ENCODE data around the gene VIPAS39. TPM values are rescaled to one million over a fixed set of nuclear protein-coding genes. Genes with fewer than 3 reads are reported as not detected.

Gene VIPAS39
- total RNA-seq, 1 experiment from 2014 or later: 14.3 TPM

- DNase-seq (ENCODE audit: low read depth in 1 of 2, low spot score in 2 of 2): no peak
- Histone ChIP-seq H3K27me3 (replicated peaks) (no peaks in the 10 kb centered on the region), H3K4me1 (replicated peaks) (no peaks in the 10 kb centered on the region), H3K4me3 (no peak overlapping the region), H3K36me3 (no peaks in the 10 kb centered on the region), H3K9me3 (replicated peaks) (no peaks in the 10 kb centered on the region), H3K27ac (no peak overlapping the region)
Observed at GRCh38 chr14:77485256-77485655, 27.9 kb upstream of the VIPAS39 start.

GRCh38 chr14:77482422-77482821 lies 25.0 kb upstream of the VIPAS39 start:
- Histone ChIP-seq H3K27ac (no peak overlapping the region), H3K4me1 (replicated peaks) (no peaks in the 10 kb centered on the region), H3K27me3 (replicated peaks) (no peaks in the 10 kb centered on the region), H3K36me3 (no peaks in the 10 kb centered on the region), H3K4me3 (no peak overlapping the region), H3K9me3 (replicated peaks) (no peaks in the 10 kb centered on the region)
- DNase-seq (ENCODE audit: low read depth in 1 of 2, low spot score in 2 of 2): no peak

- Histone ChIP-seq H3K4me3 (no peak overlapping the region), H3K27ac (no peak overlapping the region), H3K36me3 (no peaks in the 10 kb centered on the region), H3K27me3 (replicated peaks) (0 out of 2 replicates have a peak, but pooled peaks cover 3% of the 10 kb centered on the region), H3K9me3 (replicated peaks) (no peaks in the 10 kb centered on the region), H3K4me1 (replicated peaks) (no peaks in the 10 kb centered on the region)
- DNase-seq (ENCODE audit: low read depth in 1 of 2, low spot score in 2 of 2): no peak
Observed at GRCh38 chr14:77478796-77479195, 21.4 kb upstream of the VIPAS39 start.

- Histone ChIP-seq H3K9me3 (replicated peaks) (no peaks in the 10 kb centered on the region), H3K4me3 (no peak overlapping the region), H3K27ac (no peak overlapping the region), H3K4me1 (replicated peaks) (no peaks in the 10 kb centered on the region), H3K36me3 (no peaks in the 10 kb centered on the region), H3K27me3 (replicated peaks) (0 out of 2 replicates have a peak, but pooled peaks cover 3% of the 10 kb centered on the region)
- no peak for DNase-seq (ENCODE audit: low read depth in 1 of 2, low spot score in 2 of 2)
Observed at GRCh38 chr14:77478029-77478428, 20.6 kb upstream of the VIPAS39 start.

GRCh38 chr14:77475432-77476115 lies 18.2 kb upstream of the VIPAS39 start:
- Histone ChIP-seq H3K4me1 (replicated peaks) (no peaks in the 10 kb centered on the region), H3K27me3 (replicated peaks) (0 out of 2 replicates have a peak, but pooled peaks cover 6% of the 10 kb centered on the region), H3K36me3 (no peaks in the 10 kb centered on the region), H3K9me3 (replicated peaks) (no peaks in the 10 kb centered on the region), H3K27ac (no peak overlapping the region), H3K4me3 (no peak overlapping the region)
- DNase-seq (ENCODE audit: low read depth in 1 of 2, low spot score in 2 of 2): no peak

- Histone ChIP-seq H3K36me3 (peaks cover 2% of the 10 kb centered on the region; the same call in 1 of the 2 replicates), H3K27ac (no peak overlapping the region), H3K4me1 (replicated peaks) (no peaks in the 10 kb centered on the region), H3K4me3 (no peak overlapping the region), H3K9me3 (replicated peaks) (no peaks in the 10 kb centered on the region), H3K27me3 (replicated peaks) (0 out of 2 replicates have a peak, but pooled peaks cover 6% of the 10 kb centered on the region)
- no peak for DNase-seq (ENCODE audit: low read depth in 1 of 2, low spot score in 2 of 2)
Observed at GRCh38 chr14:77474479-77475177, 17.2 kb upstream of the VIPAS39 start.

GRCh38 chr14:77473921-77474320 lies 16.5 kb upstream of the VIPAS39 start:
- H3K4me3 ChIP-seq: no peak overlapping the region
- no peaks in the 10 kb centered on the region for H3K9me3 ChIP-seq (replicated peaks)
- no peak overlapping the region for H3K27ac ChIP-seq
- 0 out of 2 replicates have a peak, but pooled peaks cover 6% of the 10 kb centered on the region for H3K27me3 ChIP-seq (replicated peaks)
- DNase-seq (ENCODE audit: low read depth in 1 of 2, low spot score in 2 of 2): no peak
- H3K36me3 ChIP-seq: peaks cover 9% of the 10 kb centered on the region
- H3K4me1 ChIP-seq (replicated peaks): no peaks in the 10 kb centered on the region

GRCh38 chr14:77470224-77470870 lies 12.9 kb upstream of the VIPAS39 start:
- H3K9me3 ChIP-seq (replicated peaks): no peaks in the 10 kb centered on the region
- H3K4me1 ChIP-seq (replicated peaks): no peaks in the 10 kb centered on the region
- H3K27ac ChIP-seq: no peak overlapping the region
- no peak for DNase-seq (ENCODE audit: low read depth in 1 of 2, low spot score in 2 of 2)
- peaks cover 40% of the 10 kb centered on the region for H3K36me3 ChIP-seq
- H3K27me3 ChIP-seq (replicated peaks): 0 out of 2 replicates have a peak, but pooled peaks cover 6% of the 10 kb centered on the region
- no peak overlapping the region for H3K4me3 ChIP-seq

GRCh38 chr14:77469539-77469938 lies 12.1 kb upstream of the VIPAS39 start:
- no peaks in the 10 kb centered on the region for H3K4me1 ChIP-seq (replicated peaks)
- no peak overlapping the region for H3K27ac ChIP-seq
- H3K4me3 ChIP-seq: no peak overlapping the region
- no peak for DNase-seq (ENCODE audit: low read depth in 1 of 2, low spot score in 2 of 2)
- H3K9me3 ChIP-seq (replicated peaks): no peaks in the 10 kb centered on the region
- peaks cover 48% of the 10 kb centered on the region for H3K36me3 ChIP-seq
- 0 out of 2 replicates have a peak, but pooled peaks cover 4% of the 10 kb centered on the region for H3K27me3 ChIP-seq (replicated peaks)

GRCh38 chr14:77469067-77469505 lies 11.7 kb upstream of the VIPAS39 start:
- no peak for DNase-seq (ENCODE audit: low read depth in 1 of 2, low spot score in 2 of 2)
- peaks cover 52% of the 10 kb centered on the region for H3K36me3 ChIP-seq
- H3K4me3 ChIP-seq: no peak overlapping the region
- H3K9me3 ChIP-seq (replicated peaks): no peaks in the 10 kb centered on the region
- H3K4me1 ChIP-seq (replicated peaks): no peaks in the 10 kb centered on the region
- H3K27ac ChIP-seq: no peak overlapping the region
- 0 out of 2 replicates have a peak, but pooled peaks cover 3% of the 10 kb centered on the region for H3K27me3 ChIP-seq (replicated peaks)

- DNase-seq (ENCODE audit: low read depth in 1 of 2, low spot score in 2 of 2): no peak
- H3K36me3 ChIP-seq: peaks cover 64% of the 10 kb centered on the region
- H3K27ac ChIP-seq: no peak overlapping the region
- 0 out of 2 replicates have a peak, but pooled peaks cover 3% of the 10 kb centered on the region for H3K27me3 ChIP-seq (replicated peaks)
- no peak overlapping the region for H3K4me3 ChIP-seq
- no peaks in the 10 kb centered on the region for H3K9me3 ChIP-seq (replicated peaks)
- no peaks in the 10 kb centered on the region for H3K4me1 ChIP-seq (replicated peaks)
Observed at GRCh38 chr14:77467801-77468200, 10.4 kb upstream of the VIPAS39 start.

- Histone ChIP-seq H3K4me1 (replicated peaks) (peaks cover 12% of the 10 kb centered on the region), H3K36me3 (peaks cover 51% of the 10 kb centered on the region), H3K9me3 (replicated peaks) (no peaks in the 10 kb centered on the region), H3K4me3 (peak overlapping the region; percentile 72), H3K27me3 (replicated peaks) (no peaks in the 10 kb centered on the region), H3K27ac (no peak overlapping the region)
- peak; percentile 36 to 56 for DNase-seq (ENCODE audit: low read depth in 1 of 2, low spot score in 2 of 2)
Observed at GRCh38 chr14:77459072-77459723, 1.8 kb upstream of the VIPAS39 start.

GRCh38 chr14:77458249-77458950 lies 999 bp upstream of the VIPAS39 start:
- Histone ChIP-seq H3K36me3 (peaks cover 43% of the 10 kb centered on the region), H3K9me3 (replicated peaks) (no peaks in the 10 kb centered on the region), H3K4me1 (replicated peaks) (peaks cover 12% of the 10 kb centered on the region), H3K27me3 (replicated peaks) (no peaks in the 10 kb centered on the region), H3K4me3 (peak overlapping the region; percentile 72), H3K27ac (peak overlapping the region; percentile 87)
- peak in 1 of 2 experiments; percentile 47 for DNase-seq (ENCODE audit: low read depth in 1 of 2, low spot score in 2 of 2)

All from SJSA1 (cell line).